Colon (tissue), 2 donors: ENCODE measurements around the gene ZBED5.
"Not testable (repeated sequence)": the region's sequence is repeated elsewhere in the genome, so short reads cannot be mapped to it uniquely, and the experiment has no call there.

Experiments
- FAIRE-seq: peaks from 2 replicates; lab custom pipeline; 2012; peaks lifted over from hg19 to GRCh38; lab: Jason Lieb, UNC
- donor health status: control.
- donor health status: control.

Gene ZBED5

DNA sequence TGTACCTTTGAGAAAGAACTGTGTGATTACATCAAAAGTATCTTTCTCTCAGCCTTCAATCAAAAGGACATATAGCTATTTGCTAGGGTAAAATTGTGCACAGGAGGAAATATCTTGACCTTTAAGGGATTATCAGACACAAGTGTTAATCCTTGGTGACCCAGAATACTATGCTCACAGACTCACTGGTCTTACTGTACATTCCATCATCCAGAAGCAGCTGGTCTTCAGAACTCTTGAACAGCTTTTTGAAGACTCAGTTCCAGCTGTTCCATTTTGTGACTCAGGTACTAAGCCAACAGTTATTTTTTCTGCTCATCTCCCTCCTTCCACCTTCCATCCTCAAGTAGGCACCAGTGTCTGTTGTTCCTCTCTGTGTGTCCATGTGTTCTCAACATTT, 19.8 kb downstream of the ZBED5 start:
- no peak for FAIRE-seq

DNA sequence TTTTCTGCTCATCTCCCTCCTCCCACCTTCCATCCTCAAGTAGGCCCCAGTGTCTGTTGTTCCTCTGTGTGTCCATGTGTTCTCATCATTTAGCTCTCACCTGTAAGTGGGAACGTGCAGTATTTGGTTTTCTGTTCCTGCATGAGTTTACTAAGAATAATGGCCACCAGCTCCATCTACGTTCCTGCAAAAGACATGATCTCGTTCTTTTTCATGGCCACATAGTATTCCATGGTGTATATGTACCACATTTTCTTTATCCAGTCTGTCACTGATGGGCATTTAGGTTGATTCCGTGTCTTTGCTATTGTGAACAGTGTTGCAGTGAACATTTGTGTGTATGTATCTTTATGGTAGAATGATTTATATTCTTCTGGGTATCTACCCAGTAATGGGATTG, 21.0 kb downstream of the ZBED5 start:
- not testable (repeated sequence) for FAIRE-seq

DNA sequence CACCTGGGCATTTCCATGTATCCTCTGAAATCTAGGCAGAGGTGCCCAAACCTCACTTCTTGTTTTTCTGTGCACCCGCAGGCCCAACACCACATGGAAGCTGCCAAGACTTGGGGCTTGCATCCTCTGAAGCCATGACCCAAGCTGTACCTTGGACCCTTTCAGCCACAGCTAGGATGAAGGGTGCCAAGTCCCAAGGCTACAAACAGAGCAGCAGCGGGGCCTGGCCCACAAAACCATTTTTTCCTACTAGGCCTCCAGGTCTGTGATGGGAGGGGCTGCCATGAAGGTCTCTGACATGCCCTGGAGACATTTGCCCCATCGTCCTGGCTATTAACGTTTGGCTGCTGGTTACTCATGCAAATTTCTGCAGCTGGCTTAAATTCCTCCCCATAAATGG, 28.7 kb downstream of the ZBED5 start:
- no peak for FAIRE-seq

DNA sequence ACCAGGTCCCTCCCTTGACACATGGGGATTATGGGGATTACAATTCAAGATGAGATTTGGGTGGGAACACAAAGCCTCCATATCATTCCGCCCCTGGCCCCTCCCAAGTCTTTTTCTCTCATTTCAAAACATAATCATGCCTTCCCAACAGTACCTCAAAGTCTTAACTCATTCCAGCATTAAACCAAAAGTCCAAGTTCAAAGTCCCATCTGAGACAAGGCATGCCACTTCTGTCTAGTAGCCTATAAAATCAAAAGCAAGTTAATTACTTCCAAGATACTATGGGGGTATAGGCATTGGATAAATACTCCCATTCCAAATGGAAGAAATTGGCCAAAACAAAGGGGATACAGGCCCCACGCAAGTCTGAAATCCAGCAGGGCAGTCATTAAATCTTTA, 29.5 kb downstream of the ZBED5 start:
- FAIRE-seq = no peak

DNA sequence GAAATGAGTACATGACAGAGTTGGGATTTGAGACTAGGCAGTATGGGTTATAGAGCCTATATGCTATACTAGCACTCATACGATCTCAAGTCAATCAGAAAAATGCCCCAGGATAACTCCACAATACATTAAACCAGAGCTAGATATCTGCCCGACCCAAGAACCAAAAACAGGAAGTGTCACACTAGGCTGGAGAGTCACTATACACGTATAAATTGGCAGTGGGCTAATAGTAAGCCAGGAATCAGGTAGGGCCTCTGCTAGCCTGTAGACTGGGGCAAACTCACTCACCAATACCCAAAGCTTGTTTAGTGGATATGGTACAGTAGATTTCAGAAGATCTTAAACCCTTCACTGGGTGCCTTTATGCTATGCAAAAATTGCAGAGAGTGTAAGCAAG, 33.0 kb downstream of the ZBED5 start:
- FAIRE-seq = no peak

DNA sequence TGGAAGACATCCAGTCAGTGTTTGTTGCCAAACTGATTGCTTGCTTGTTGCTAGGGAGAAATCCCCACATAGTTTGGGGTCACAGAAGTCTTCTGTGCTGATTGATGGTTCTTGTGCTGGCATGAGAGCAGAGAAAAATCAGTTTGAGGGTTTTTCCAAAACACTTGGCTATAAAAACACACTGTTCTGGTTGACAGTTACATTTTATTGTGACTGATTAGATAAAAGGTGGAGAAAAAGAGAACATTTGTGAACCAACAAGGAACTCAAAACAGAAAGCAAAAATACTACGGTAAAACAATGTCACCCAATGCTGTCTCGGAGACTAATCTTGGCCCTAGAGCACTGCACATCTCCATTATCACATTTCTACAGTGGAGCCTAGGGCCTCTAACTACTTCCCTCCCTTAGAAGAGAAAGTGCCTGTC, 34.7 kb downstream of the ZBED5 start:
- FAIRE-seq = no peak

DNA sequence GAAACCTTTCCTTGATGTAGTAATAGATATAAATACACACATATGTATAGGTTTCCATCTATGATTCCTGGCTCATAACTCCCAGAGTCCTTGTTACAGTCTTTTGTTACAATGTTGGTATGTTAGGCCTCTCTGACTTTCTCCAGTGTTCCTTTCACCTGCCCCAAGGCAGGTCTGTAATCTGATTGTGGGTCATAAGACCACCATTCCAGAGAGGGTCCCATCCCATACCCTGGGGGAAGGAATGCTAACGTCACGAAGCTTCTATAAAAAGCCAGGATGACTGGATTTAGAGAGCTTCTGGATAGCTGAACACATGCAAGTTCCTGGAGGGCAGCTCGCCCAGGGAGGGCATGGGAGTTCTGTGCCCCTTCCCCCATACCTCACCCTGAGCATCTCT, 35.4 kb downstream of the ZBED5 start:
- not testable (repeated sequence) for FAIRE-seq

DNA sequence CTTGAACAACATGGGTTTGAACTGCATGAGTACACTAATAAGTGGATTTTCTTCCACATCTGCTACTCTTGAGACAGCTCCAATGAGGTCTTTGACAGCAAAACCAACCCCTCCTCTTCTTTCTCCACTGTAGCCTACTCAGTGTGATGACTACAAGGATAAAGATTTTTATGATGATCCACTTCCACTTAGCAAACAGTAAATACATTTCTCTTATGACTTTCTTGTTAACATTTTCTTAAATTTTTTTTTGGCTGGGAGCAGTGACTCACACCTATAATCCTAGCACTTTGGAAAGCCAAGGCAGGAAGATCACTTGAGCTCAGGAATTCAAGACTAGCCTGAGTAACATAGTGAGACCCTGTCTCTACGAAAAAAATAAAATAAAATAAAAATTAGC, 39.3 kb downstream of the ZBED5 start:
- no peak for FAIRE-seq

DNA sequence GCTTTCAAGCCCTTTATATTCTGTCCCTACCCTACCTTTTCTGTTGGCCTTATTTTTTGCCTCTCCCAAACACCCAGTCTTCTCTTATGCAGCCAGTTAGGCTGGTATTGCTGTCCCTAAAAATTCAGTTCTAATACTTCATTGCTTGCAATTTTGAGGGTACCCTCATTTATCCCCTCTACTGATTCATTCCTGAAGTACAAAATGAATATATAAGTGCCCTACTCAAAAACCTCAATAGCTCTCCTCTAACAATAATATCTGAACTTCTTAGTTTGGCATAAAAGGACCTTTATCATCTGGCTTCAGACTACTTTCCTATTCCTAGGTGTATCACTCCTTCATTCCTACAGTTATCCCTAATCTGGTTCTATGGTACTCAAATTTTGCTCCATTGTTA, 43.9 kb downstream of the ZBED5 start:
- no peak for FAIRE-seq

DNA sequence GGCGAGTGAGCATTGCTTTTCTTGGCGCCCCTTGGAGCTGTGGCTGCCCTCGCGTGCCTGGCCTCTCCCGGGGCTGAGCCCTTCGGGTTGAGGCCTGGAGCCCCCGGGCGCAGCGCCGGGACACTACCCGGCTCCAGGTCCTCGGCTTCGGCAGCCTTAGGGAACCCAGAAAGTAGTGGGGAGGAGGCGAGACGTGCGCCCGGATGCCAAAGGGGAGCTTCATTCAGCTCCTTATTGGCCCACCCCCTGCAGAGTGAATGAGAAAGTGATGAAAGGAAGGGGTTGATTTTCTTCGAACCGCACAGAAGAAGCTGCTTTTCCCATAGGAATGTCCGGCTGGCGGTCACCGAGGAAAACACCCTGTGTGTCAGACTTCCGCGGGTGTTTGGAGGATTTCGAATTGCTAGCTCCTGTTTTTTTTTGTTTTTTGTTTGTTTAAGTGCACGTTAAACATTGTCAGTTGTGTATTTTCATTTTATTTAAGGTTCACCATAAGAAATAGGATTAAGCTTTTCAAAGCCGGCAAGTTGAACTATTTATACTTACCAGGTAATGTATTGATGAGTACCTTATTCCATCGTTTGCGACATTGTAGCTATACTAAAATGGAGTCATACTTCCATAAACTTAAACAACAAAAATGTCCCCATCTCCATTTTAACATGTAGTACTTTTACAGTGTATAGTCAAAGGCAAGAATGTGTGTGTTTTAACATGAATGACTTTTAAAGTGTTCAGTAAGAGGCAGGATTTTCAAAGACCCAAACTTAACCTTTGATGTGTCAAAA, 48.3 kb downstream of the ZBED5 start:
- no peak for FAIRE-seq

DNA sequence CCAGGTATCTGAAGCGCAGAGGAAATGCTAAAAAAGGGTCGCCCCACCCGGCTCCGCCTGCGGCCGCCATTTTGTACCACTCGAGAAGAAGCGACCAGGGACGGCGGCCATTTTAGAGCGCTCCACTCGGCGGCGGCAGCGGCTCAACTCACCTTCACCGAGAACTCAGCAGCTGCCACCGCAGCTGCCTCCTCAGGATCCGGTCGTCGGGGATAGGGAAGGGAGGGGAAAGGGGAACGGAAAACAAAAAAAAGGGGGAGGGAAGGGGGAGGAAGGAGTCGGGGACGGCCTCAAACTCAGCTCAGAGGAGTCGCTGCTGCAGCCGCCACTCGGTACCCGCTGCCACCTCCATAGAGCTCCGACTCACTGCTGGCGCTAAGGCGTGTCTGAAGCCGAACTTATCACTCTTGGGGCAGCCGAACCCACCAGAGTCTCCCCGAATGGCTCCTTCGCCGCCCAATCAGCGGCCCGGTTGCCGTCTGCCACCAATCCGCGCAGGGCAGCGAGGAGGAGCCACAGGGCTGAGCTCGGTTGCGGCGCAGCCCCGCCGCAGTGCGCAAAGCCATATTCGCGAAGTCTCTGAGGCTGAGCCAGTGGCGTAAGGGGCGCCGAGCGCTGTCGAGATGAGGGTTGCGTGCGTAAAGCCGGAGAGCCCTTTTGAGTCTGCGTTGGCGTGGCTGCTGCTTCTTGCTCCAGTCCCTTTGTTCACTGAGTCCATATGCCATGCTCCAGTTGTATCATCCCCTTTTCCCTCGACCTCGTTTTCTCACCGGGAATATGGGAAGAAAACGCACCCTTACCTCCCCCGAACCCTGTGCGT, 49.1 kb downstream of the ZBED5 start, which contains the start of gene EIF4G2:
TSS of gene EIF4G2 (minus strand) at position 374 of the 820 bp plus-strand sequence.
- no peak for FAIRE-seq

DNA sequence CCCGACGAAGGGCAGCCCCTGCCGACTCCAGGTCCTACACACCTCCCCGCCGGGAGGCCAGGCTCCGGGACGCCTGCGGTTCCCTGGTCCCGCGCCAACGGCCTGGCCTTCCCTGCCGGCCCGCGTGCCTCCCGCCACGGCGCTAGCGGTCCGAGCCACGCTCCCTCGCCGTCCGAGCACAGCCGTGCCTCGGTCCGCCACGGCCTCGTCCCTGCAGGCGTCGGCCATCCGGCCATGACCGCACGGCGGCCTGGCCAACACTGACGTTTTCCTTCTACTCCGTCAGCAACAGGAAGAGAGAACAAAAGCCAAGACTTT, 49.7 kb downstream of the ZBED5 start:
- FAIRE-seq = no peak

DNA sequence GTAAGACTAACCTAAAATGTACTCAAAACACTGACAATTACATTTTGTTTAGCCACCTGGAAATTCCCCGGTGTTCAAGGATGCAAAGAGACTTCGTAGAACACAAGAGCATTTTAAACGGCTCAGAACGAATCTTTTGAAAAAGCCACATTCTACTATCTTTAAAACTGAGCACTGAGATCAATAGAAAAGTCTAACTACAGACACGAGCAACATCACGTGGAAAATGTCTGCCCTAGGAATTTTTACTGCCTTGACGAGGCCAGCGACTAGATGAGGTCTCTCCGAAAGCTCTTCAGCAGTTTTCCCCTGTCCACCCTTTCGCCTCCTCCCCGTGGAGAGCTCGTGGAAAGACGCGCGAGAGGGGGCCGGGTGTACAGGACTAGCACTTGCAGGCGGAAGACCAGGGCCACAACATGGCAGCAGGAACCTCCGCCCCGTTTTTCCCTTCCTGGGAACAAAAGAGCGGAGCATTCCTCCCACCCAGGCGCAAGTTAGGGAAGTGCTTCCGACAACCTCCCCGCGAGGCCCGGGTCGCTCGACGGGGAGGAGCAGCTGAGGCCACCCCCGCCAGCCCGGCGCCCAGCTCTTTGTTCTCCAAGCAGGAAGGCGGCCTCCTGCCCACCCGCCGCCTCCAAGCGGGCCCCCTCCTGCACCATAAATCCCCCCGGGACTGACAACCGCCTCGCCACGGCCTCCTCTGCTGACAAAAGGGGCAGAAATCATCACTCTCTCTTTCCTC, 50.2 kb downstream of the ZBED5 start:
- FAIRE-seq = no peak

DNA sequence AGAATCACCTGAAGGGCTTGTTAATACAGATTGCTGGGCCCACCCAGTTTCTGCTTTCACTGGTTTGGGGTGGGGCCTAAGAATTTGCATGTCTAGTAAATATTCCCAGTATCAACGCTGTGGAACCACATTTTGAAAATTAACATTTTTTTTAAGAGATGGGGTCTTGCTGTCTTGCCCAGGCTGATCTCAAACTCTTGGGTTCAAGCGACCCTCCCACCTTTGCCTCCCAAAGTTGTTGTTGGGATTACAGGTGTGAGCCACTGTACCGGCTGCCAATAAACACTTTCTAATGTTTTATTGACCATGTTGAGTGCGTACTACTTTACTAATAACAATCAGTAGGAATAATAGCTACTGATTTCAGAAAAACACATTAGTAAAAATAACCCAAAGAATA, 51.6 kb downstream of the ZBED5 start:
- FAIRE-seq = no peak

DNA sequence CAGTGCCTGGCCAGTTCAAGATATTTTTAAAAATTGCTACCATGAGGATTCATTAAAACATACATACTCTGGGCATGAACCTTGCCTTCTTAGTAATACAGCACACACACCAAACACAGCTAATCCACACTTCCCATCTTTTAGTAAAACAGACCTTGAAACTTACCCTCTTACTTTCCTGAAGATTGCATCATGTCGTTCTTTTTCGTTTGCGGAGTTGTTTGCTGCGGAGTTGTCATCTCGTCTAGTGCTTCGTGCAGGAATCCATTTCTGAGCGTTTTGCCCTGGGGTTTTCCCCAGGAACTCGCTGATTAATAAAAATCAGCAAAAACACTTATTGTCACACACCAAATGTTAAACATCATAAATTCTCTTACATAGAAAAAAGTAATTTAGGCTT, 52.1 kb downstream of the ZBED5 start:
- FAIRE-seq = no peak

DNA sequence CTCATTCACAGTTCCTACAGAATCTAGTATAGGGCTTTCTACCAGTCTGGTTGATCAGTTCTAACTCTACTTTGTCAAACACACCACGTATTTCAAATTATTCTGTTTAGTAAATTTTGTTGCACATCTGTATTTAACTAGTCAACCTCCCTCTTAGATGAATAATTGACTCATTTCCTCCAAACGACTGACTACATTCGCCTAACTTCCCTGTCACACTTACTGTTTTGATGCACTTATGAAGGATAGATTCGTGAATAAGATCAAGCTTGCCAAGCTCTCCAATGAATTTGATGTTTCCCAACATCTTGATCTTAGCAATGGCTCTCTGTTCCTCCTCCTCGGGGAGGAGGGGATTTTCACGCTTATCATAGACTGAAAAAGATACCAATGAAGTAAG, 54.2 kb downstream of the ZBED5 start:
- no peak for FAIRE-seq
